ENCODE results near the gene FAM162A.

DNA sequence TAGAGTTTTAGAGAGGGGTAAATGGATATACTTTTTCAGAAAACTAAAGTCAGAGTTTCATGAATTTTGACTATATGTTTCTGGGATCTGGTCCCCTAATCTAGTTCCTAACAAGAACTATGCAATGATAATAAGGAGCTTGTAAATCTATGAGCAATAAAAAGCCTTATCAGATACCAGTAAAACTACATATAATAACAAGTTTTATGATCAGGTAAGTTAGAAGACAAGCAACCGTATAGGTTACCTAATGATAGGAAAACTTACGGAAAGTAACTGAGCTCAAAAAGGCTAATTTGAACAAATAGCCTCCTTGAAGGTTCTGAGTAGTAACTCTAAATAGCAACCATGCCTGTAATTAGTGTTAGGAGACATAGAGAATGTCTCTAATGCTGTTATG, 22.0 kb upstream of the FAM162A start:
- no peak for TF ChIP-seq POLR2AphosphoS5 (IDR thresholded peaks at IDR 0.05; ENCODE audit: low read depth, low read length)
- no peak for TF ChIP-seq POLR2A (IDR thresholded peaks at IDR 0.05; ENCODE audit: low read depth, low read length)

Measured in GM12892 (cell line).